MG63 (cell line): ENCODE results near the gene GLRA1. TPM values are rescaled to one million over a fixed set of nuclear protein-coding genes. Genes with fewer than 3 reads are reported as not detected.
A peak's percentile ranks its signal among the peaks of the same experiment; 100 is the strongest.
"Not testable (repeated sequence)": the region's sequence is repeated elsewhere in the genome, so short reads cannot be mapped to it uniquely, and the experiment has no call there.

ENCODE experiments used
- DNase-seq: peaks from one replicate; pipeline ENCODE4 v3.0.0-alpha.2; 2020
- H3K27me3 ChIP-seq: fragments of 250-450 bp; sonication (Bioruptor Pico); 2 replicates; pipeline ENCODE4 v1.5.1; 2020; ENCODE audit warnings: mild to moderate bottlenecking, moderate library complexity
- H3K36me3 ChIP-seq: fragments of 250-450 bp; sonication (Bioruptor Pico); 2 replicates; pipeline ENCODE4 v1.5.1; 2020; ENCODE audit warnings: mild to moderate bottlenecking, moderate library complexity
- H3K4me3 ChIP-seq: fragments of 250-450 bp; sonication (Bioruptor Pico); 2 replicates; pipeline ENCODE4 v1.5.1; 2020; ENCODE audit warnings: mild to moderate bottlenecking, moderate library complexity
- H3K9me3 ChIP-seq: fragments of 250-450 bp; sonication (Bioruptor Pico); 2 replicates; pipeline ENCODE4 v1.5.1; 2020; ENCODE audit warnings: mild to moderate bottlenecking, moderate library complexity
- total RNA-seq: library from RNA; depleted of rRNA; stranded (reverse); fragments of >200 nt; shearing (Covaris generic); gene quantifications from 2 replicates; pipeline ENCODE4 v1.2.3, GENCODE V29; 2014; ENCODE audit warnings: low replicate concordance

The GLRA1 gene
- total RNA-seq, 1 experiment from 2014 or later: not detected

DNA sequence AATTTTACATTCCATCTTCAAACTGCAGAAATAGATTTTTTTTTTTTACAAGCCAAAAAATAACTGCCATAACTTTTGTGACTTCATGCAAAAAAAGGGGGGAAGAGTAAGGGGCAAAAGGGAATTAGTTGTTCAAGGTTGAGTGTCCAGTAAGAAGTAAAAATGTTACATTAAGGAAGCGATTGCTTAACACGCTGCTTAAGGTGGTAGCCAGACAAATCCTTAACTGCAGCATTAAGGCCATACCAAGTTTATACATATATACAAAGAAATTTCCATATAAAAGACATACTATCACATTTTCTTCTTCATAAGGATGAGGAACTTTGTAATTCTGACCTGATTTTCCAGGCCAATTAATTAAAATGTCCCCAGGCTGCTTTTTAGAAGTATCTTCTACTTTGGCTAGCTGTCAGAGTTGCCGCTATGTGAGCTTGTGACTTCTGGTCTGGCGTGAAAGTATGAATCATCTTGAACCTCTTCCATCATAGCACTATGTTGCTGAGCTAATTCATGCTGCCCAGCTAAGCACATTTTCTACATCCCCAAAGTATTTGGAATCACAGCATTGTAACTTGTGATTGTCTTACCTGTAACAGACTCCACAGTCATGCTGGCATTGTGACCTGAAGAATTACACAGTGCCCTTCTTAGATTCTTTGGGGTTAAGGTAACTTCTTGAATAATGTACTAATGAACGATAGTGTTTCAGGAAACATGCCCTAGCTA is 112.9 kb downstream of the GLRA1 start:
- Histone ChIP-seq H3K27me3 (no peaks in the 10 kb centered on the region), H3K4me3 (no peak overlapping the region), H3K9me3 (0 out of 2 replicates have a peak, but pooled peaks cover 2% of the 10 kb centered on the region), H3K36me3 (peaks cover 100% of the 10 kb centered on the region)
- no peak for DNase-seq

DNA sequence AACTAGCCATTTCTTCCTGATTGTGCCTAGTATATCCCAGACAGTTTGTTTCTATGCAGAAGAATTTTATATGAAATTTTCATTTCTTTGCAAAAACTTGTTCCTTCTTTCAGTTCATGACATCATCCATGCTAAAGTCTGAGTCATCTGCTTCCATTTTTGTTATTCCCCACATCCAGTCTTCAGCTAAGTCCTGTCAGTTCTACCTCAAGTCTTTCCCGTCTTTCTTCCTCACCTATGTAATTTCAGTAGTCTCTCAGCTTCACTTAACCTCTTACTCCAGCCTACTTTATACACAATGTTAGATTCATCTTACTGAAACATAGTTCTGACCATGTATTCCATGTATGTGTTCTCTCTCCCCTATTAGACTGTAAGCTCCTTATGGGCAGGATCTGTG is 113.8 kb downstream of the GLRA1 start:
- Histone ChIP-seq H3K36me3 (peaks cover 100% of the 10 kb centered on the region), H3K9me3 (0 out of 2 replicates have a peak, but pooled peaks cover 2% of the 10 kb centered on the region)

DNA sequence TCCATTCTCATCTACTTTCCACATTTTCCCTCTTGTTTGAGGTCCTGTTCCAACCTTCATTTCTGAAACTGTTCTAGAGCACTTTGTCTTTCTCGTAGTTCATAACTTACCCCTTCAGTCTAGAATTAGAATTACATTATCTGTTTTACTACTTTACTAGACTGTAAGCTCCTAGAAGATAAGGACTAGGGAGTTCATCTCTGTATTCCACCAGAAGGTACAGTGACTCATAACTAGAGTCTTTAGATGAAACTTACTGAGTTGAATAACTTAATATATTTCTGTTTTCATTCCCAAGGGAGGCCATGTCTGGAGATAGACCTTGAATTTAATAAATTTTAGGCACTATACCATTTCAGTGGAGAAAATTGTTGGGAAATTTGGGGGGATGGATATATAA is 114.2 kb downstream of the GLRA1 start:
- H3K9me3 ChIP-seq: 0 out of 2 replicates have a peak, but pooled peaks cover 2% of the 10 kb centered on the region
- H3K36me3 ChIP-seq: peaks cover 98% of the 10 kb centered on the region
- DNase-seq: no peak
- no peaks in the 10 kb centered on the region for H3K27me3 ChIP-seq
- H3K4me3 ChIP-seq: no peak overlapping the region

More for the DNA sequence above, 113.8 kb downstream of the GLRA1 start:
- Histone ChIP-seq H3K27me3 (no peaks in the 10 kb centered on the region), H3K4me3 (no peak overlapping the region)
- no peak for DNase-seq

DNA sequence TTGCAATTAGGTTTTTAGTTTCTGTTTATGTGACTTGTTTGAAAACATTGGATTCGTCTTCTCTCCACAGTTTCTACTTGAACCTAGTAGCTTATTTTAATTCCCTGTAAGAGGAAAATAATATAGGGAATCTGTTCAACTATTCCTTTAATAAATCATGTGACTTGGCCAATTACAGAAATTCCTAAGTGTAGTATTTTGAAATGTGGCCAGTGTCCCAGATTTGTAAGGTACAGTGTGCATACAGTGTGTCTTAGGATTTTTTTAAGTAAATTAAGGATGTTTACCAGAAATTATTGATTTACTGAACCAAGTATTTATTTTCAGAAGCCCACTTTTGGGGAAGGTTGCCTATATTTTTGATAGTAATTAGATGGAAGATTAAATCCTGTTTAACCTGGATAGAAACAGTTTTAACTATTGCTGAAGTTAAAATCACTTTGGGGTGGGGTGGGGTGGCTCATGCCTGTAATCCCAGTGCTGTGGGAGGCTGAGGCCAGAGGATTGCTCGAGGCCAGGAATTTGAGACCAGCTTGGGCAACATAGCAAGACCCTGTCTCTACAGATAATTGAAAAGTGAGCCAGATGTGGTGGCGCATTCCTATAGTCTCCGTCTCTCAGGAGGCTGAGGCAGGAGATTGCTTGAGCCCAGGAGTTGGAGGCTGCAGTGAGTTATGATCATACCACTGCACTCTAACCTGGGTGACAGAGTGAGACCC is 116.0 kb downstream of the GLRA1 start:
- H3K27me3 ChIP-seq: no peaks in the 10 kb centered on the region
- H3K36me3 ChIP-seq: peaks cover 98% of the 10 kb centered on the region
- no peak overlapping the region for H3K4me3 ChIP-seq
- DNase-seq: no peak
- H3K9me3 ChIP-seq: 0 out of 2 replicates have a peak, but pooled peaks cover 2% of the 10 kb centered on the region

DNA sequence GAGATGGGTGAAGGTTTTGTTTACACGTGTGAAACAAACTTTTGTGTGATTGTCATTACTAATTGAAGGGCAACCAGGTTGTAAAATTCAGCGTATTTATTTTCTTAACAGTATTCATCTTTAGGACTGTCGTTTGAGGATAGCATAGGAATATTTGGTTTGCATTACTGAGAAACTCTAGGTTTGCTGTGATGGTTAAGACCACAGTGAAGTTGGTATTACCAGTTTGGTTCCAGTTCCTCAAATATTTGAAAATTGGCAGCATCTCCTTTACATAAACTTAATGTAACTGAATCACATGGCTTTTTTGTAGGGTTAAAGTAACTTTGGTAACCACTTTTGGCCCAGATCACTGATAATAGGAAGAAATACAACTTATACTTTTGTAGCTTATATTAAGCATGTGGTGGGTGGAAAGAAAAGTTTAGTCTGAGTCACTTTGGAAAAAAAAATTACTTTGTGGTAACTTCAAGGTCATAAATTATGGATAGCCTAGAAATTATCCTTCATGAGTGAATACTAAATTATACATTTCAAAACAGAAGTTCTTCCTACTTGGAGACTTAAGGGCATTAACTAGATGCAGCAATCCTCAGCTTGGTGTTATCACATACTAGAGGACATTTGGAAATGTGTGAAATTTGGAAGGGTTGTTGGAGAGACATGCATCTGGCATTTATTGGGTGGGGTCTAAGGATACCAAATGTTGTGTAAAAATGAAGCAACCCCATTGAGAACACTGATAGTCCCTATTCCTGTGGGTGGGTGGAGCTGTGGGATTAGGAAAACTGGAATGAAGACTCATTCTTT is 119.0 kb downstream of the GLRA1 start:
- Histone ChIP-seq H3K9me3 (0 out of 2 replicates have a peak, but pooled peaks cover 2% of the 10 kb centered on the region), H3K36me3 (peaks cover 98% of the 10 kb centered on the region), H3K27me3 (no peaks in the 10 kb centered on the region), H3K4me3 (no peak overlapping the region)
- no peak for DNase-seq

DNA sequence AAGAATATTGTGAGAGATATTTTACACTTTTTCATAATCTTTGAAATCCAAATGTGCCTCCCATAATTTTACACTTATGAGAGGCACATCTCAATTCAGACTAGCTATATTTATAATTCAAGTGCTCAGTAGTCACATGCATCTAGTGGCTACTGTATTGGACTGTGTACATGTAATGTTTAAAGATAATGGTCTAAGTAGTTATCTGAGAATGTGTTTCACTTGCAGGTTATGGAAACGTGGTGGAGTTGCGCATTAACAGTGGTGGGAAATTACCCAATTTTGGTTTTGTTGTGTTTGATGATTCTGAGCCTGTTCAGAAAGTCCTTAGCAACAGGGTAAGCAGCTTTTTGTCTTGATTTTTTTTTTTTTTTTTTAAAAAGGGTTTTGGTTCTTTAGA is 124.1 kb downstream of the GLRA1 start:
- Histone ChIP-seq H3K27me3 (no peaks in the 10 kb centered on the region), H3K36me3 (peaks cover 98% of the 10 kb centered on the region), H3K4me3 (no peak overlapping the region), H3K9me3 (no peaks in the 10 kb centered on the region)
- no peak for DNase-seq

DNA sequence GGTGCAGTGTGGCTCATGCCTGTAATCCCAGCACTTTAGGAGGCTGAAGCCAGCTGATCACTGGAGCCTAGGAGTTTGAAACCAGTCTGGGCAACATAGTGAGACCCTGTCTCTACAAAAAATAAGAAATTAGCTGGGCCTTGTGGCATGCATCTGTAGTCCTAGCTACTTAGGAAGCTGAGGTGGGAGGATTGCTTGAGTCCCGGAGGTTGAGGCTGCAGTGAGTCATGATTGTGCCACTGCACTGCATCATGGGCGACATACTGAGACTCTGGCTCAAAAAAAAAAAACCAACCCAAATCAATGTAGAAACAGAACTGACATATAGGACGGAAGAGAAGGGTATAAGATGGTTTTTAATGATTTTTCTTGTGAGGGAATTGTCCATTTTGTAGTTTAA is 125.2 kb downstream of the GLRA1 start:
- DNase-seq: peak; percentile 26
- no peaks in the 10 kb centered on the region for H3K27me3 ChIP-seq
- no peaks in the 10 kb centered on the region for H3K9me3 ChIP-seq
- no peak overlapping the region for H3K4me3 ChIP-seq
- peaks cover 98% of the 10 kb centered on the region for H3K36me3 ChIP-seq

DNA sequence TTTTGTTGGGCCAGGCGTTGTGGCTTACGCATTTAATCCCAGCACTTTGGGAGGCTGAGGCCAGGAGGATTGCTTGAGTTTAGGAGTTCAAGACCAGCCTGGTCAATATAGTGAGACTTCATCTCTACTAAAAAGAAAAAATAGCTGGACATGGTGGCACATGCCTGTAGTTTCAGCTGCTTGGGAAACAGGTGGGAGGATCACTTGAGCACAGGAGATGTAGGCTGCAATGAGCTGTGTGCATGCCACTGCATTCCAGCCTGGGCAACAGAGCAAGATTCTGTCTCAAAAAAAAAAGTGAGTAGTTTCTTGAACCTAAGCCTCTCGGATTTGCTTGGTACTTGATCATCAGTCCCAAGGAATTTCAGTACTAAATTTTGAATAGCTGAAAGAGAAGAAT is 126.0 kb downstream of the GLRA1 start:
- Histone ChIP-seq H3K27me3 (no peaks in the 10 kb centered on the region), H3K4me3 (no peak overlapping the region), H3K9me3 (no peaks in the 10 kb centered on the region), H3K36me3 (peaks cover 98% of the 10 kb centered on the region)
- no peak for DNase-seq

DNA sequence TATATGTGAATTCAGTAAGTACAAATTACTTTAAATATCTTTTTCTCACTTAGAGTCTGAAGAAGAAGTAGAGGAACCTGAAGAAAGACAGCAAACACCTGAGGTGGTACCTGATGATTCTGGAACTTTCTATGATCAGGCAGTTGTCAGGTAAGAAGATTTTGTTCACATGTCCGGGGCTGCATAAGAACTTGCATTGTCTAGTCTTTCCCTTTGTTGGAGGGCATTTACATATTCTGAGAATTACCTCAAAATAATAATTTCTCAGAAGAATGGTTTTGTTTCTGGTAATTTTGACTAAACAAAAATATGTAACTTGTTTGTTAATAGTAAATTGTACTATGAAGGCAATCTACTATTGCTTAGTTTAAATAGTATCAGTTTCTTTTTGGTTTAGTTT is 129.2 kb downstream of the GLRA1 start:
- Histone ChIP-seq H3K36me3 (peaks cover 97% of the 10 kb centered on the region), H3K27me3 (no peaks in the 10 kb centered on the region), H3K9me3 (no peaks in the 10 kb centered on the region), H3K4me3 (no peak overlapping the region)
- DNase-seq: no peak

DNA sequence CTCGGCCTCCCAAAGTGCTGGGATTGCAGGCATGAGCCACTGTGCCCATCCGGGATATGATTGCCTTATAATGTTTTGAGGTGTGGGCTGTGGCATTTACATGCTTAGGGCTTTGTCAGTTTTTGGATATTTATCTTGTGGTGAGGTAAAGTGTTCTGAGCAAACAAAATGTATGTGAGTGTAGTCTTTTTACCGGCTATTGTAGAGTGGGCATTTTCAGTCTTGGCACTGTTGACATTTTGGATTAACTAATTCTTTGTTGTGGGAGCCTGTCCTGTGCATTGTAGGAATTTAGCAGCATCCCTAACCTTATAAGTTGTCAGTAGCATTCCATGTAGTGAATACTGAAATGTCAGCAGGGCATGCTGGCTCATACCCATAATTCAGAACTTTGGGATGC is 131.3 kb downstream of the GLRA1 start:
- Histone ChIP-seq H3K4me3 (no peak overlapping the region), H3K9me3 (no peaks in the 10 kb centered on the region), H3K27me3 (no peaks in the 10 kb centered on the region), H3K36me3 (peaks cover 95% of the 10 kb centered on the region)
- DNase-seq: no peak

DNA sequence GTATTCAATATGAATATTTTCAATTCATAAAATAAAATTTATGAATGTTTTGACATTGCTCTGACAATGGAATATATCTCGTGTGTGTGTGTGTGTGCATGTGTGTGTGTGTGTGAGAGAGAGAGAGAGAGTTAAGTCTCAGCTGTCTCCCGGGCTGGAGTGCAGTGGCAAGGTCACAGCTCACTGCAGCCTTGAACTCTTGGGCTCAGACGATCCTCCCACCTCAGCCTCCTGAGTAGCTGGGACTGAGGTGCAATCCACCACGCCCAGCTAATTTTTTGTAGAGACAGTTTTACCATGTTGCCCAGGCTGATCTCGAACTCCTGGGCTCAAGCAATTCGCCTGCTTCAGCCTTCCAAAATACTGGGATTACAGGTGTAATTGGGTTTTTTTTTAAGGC is 136.8 kb downstream of the GLRA1 start:
- peaks cover 70% of the 10 kb centered on the region for H3K36me3 ChIP-seq

DNA sequence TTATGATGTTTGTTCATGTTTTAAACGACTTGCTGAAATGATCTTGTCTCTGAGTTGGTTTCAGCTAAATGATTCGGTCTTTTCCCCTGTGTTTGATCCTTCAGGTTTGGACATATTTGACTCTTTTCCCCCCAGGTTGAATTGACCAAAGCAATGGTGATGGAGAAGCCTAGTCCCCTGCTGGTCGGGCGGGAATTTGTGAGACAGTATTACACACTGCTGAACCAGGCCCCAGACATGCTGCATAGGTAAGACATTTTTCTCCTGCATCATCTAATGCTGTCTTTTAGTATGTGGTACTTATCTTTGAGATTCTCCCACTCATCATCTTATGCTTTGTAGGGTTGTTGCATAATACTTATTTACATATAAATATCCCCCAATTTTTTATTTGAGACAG is 138.2 kb downstream of the GLRA1 start:
- Histone ChIP-seq H3K4me3 (no peak overlapping the region), H3K36me3 (peaks cover 63% of the 10 kb centered on the region), H3K27me3 (no peaks in the 10 kb centered on the region), H3K9me3 (no peaks in the 10 kb centered on the region)
- DNase-seq: no peak

More for the DNA sequence above, 136.8 kb downstream of the GLRA1 start:
- no peaks in the 10 kb centered on the region for H3K27me3 ChIP-seq
- no peaks in the 10 kb centered on the region for H3K9me3 ChIP-seq
- no peak overlapping the region for H3K4me3 ChIP-seq
- DNase-seq: no peak

DNA sequence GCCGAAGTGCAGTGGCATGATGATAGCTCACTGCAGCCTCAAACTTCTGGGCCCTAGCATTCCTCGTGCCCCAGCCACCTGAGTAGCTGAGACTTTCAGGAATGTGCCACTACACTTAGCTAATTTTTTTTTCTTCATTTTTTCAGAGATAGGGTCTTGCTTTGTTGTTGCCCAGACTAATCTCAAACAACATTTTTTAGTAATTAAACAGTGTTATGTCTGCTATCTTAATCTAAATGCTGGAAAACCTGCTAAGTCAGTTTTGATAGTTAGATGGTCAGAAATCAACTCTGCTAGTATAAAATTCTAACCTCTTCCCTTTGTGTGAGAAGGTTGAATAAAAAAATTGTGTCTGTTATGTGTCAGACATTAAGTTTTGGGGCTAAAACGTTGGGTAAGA is 140.5 kb downstream of the GLRA1 start:
- DNase-seq: no peak
- Histone ChIP-seq H3K9me3 (no peaks in the 10 kb centered on the region), H3K4me3 (no peak overlapping the region), H3K27me3 (no peaks in the 10 kb centered on the region), H3K36me3 (peaks cover 59% of the 10 kb centered on the region)

DNA sequence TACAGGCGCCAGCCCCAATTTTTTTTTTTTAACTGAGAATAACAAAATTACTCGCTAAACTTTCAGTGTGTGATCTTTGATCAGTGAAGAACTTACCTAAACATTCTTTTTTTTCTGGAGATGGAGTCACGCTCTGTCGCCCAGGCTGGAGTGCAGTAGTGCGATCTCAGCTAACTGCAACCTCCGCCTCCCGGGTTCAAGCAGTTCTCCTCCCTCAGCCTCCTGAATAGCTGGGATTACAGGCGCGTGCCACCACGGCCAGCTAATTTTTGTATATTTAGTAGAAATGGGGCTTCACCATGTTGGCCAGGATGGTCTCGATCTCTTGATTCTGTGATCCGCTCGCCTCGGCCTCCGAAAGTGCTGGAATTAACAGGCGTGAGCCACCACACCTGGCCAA is 141.0 kb downstream of the GLRA1 start:
- H3K4me3 ChIP-seq, H3K9me3 ChIP-seq, DNase-seq, H3K27me3 ChIP-seq: not testable (repeated sequence)
- peaks cover 57% of the 10 kb centered on the region for H3K36me3 ChIP-seq

DNA sequence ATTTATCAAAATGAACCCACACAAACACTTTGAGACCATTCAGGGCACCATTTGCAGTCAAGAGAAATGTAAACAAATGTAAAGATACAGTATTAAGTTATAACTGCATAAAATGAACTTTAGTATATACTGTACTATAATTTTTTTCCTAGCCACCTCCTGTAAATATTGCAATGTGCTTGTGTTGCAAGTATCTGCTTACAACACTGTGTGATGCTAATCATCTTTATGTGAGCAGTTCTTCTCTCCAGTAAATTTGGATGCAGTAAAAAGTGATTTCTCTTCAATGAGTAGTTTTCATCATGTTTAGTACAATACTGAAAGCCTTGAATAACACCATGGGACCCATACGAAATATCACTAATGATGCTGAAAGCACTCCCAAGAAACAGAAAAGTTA is 143.4 kb downstream of the GLRA1 start:
- Histone ChIP-seq H3K4me3 (no peak overlapping the region), H3K36me3 (peaks cover 56% of the 10 kb centered on the region), H3K9me3 (no peaks in the 10 kb centered on the region), H3K27me3 (no peaks in the 10 kb centered on the region)
- no peak for DNase-seq

DNA sequence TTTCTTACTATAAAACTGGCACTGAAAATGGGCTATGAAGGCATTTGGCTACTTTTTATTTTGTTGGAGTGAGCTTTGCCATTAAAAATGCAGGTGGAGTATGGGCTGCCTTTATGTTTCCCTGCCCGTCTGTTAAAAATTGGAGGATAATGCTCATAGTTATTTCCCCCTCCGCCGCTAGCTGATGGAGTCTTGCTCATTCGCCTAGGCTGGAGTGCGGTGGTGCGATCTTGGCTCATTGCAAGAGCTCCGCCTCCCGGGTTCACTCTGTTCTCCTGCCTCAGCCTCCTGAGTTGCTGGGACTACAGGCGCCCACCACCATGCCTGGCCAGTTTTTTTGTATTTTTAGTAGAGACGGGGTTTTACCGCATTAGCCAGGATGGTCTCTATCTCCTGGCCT is 144.3 kb downstream of the GLRA1 start:
- no peak overlapping the region for H3K4me3 ChIP-seq
- peaks cover 59% of the 10 kb centered on the region for H3K36me3 ChIP-seq
- no peak for DNase-seq
- no peaks in the 10 kb centered on the region for H3K9me3 ChIP-seq
- H3K27me3 ChIP-seq: no peaks in the 10 kb centered on the region

DNA sequence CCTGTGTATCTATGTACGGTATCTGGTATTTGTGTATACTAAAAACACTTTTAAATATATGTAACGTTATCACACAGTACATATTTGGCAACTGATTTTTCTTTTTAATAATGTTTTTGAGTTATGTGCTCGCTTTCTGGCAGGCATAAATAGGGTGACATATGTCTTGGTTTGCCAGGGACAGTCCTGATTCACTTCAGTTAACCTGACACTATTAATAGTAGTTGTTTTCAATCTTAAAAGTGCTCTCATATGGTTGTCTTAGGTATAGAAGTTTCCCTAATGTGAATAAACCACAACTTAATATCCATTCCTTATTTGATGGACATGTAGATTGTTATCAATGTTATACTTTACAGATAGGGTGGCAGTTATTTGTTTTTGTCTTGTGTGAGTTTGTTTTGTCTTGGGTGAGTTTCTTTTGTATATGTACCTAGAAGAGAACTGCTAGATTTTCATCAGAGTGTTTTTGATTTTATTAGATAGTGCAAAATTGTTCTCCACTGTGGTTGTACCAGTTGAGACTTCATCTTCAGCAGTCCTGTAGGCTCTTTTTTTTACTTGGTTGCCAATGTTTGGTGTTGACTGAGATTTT is 145.0 kb downstream of the GLRA1 start:
- H3K36me3 ChIP-seq: peaks cover 65% of the 10 kb centered on the region
- no peaks in the 10 kb centered on the region for H3K9me3 ChIP-seq

More for the DNA sequence above, 145.0 kb downstream of the GLRA1 start:
- no peak for DNase-seq
- H3K27me3 ChIP-seq: no peaks in the 10 kb centered on the region
- H3K4me3 ChIP-seq: no peak overlapping the region
